GM10248 (cell line): ENCODE results near the gene HOXC13.

ENCODE experiments used
- CTCF ChIA-PET: fragments of 300-600 bp; sonication (Branson Sonifier 250); formaldehyde crosslinking; extraction: SDS; loops from one replicate; lab custom pipeline; 2021; ENCODE audit warnings: antibody characterized with exemption; lab: Yijun Ruan, JAX
- POLR2A ChIA-PET: fragments of 350-650 bp; sonication (Branson Sonifier 250); formaldehyde crosslinking; extraction: SDS; loops from one replicate; lab custom pipeline; 2020; ENCODE audit warnings: antibody characterized with exemption; lab: Yijun Ruan, JAX
- DNase-seq: peaks from one replicate; pipeline ENCODE4 v3.0.0; 2012; ENCODE audit errors: extremely low spot score
- TF ChIP-seq, protein P1 (sequence below): IDR thresholded peaks from 2 replicates; pipeline ENCODE4 v1.5.1; 2012; ENCODE audit warnings: mild to moderate bottlenecking, low read depth; ENCODE audit errors: extremely low read depth, missing control alignments, control extremely low read depth

Gene HOXC13

GRCh38 chr12:53950789-53951576 is 12.4 kb downstream of the HOXC13 start:
- CTCF ChIA-PET = interaction anchor here (3.1 kb wide), 1 partner anchor 82 kb away, joined by 8 read pairs; the partner anchor contains the start of gene HOXC5
- POLR2A ChIA-PET = no interaction called here

GRCh38 chr12:53951577-53952334 is 13.1 kb downstream of the HOXC13 start:
- POLR2A ChIA-PET = no interaction called here
- DNase-seq = no peak
- CTCF ChIA-PET = interaction anchor here (1.0 to 3.1 kb wide), 2 partner anchors 11 to 81 kb away, joined by 3 to 8 read pairs; partner anchors contain the start of gene HOXC5
- TF ChIP-seq, protein P1, sequence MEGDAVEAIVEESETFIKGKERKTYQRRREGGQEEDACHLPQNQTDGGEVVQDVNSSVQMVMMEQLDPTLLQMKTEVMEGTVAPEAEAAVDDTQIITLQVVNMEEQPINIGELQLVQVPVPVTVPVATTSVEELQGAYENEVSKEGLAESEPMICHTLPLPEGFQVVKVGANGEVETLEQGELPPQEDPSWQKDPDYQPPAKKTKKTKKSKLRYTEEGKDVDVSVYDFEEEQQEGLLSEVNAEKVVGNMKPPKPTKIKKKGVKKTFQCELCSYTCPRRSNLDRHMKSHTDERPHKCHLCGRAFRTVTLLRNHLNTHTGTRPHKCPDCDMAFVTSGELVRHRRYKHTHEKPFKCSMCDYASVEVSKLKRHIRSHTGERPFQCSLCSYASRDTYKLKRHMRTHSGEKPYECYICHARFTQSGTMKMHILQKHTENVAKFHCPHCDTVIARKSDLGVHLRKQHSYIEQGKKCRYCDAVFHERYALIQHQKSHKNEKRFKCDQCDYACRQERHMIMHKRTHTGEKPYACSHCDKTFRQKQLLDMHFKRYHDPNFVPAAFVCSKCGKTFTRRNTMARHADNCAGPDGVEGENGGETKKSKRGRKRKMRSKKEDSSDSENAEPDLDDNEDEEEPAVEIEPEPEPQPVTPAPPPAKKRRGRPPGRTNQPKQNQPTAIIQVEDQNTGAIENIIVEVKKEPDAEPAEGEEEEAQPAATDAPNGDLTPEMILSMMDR = no peak

More at GRCh38 chr12:53950789-53951576, 12.4 kb downstream of the HOXC13 start:
- TF ChIP-seq, protein P1 = no peak
- no peak for DNase-seq

DNA sequence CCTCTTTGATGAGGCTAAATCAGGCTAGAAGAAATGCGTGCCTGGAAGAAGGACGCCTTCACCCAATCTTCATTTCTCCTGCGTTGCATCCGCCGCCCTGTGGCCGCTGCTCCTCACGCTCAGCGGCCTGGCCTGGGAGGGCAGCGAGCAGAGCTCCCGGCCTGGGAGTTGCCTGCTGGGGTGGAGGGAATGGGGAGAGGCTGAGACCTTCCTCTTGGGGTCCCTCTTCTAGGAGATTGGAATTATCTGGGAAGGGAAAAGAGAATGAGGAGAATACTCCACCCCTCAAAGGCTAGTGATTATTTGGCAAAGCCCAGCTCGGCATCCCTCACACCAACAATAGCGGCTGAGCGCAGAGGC is 13.7 kb downstream of the HOXC13 start:
- no peak for DNase-seq
- TF ChIP-seq, protein P1 = no peak
- CTCF ChIA-PET = interaction anchor here (1.0 to 3.1 kb wide), 4 partner anchors 10 to 80 kb away, joined by 3 to 8 read pairs (median 3); partner anchors contain the start of gene HOXC5
- POLR2A ChIA-PET = no interaction called here

DNA sequence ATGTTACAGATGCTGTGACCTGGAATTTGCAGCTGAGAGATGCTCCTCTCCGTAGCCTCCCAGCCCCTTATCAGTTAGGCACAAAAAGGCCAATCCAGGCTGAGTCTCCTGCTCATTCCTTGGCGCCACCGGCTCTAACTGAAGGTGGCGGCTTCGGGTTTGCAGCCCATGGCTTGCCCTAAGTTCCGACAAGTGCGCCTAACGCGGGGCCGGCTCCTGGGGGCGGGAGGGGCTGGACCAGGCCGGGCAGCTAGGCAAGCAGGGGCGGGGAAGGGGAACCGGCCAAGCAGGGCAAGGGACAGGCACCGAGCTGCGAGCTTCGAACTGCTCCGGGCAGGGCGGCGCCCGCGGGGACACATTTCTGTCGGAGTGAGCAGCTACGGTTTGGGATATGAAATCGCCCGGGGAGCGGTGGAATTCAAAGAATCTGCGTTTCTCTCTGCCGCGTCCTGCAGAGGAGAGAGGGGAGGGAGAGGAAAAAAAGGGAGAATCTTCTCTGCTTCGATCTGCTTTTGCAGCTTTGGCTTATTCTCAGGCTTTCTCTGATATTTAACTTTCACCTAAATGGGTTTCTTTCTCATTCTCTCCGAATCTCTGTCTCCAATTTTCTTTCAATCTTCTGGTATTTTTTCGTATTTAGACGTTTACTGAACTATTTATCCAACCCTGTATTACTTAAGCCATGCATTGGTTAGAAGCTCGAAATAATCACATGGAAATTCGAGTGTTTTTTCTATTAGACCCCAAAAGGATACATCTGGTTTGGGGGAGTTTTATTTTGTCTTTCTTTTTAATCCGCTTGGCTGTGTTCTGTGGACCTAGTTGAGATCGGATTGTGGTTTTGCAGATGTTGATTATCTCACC is 14.5 kb downstream of the HOXC13 start:
- ChIA-PET POLR2A (no interaction called here), CTCF (interaction anchor here (0.8 to 3.1 kb wide), 6 partner anchors 10 to 80 kb away, joined by 3 to 8 read pairs (median 3); partner anchors contain the start of gene HOXC5)
- TF ChIP-seq, protein P1 = no peak
- DNase-seq = no peak

GRCh38 chr12:53953831-53954693 is 15.4 kb downstream of the HOXC13 start:
- POLR2A ChIA-PET = interaction anchor here (0.6 kb wide), 1 partner anchor 100 kb away, joined by 5 read pairs; the partner anchor contains the start of gene HOXC4
- DNase-seq = no peak
- TF ChIP-seq, protein P1 = no peak
- CTCF ChIA-PET = interaction anchor here (0.8 to 1.5 kb wide), 5 partner anchors 9 to 52 kb away, joined by 3 to 5 read pairs (median 3); partner anchors contain the start of gene HOXC10
